DMS 273 (cell line): ENCODE data around the gene VAV2.
A peak's percentile ranks its signal among the peaks of the same experiment; 100 is the strongest.

Experiments used
- DNase-seq: peaks from one replicate; lab custom pipeline; 2025; ENCODE audit not compliant: unreplicated experiment; lab: John Stamatoyannopoulos, UW

The VAV2 gene

GRCh38 chr9:133893191-133893994, 98.7 kb downstream of the VAV2 start:
- DNase-seq, result no peak

- no peak for DNase-seq
Measured at GRCh38 chr9:133892193-133892920, 99.8 kb downstream of the VAV2 start.

GRCh38 chr9:133891741-133892140, 100.4 kb downstream of the VAV2 start:
- no peak for DNase-seq

- no peak for DNase-seq
Measured at GRCh38 chr9:133890583-133890982, 101.5 kb downstream of the VAV2 start.

- no peak for DNase-seq
Measured at GRCh38 chr9:133889584-133890301, 102.4 kb downstream of the VAV2 start.

- DNase-seq, result no peak
Measured at GRCh38 chr9:133888809-133889491, 103.2 kb downstream of the VAV2 start.

- DNase-seq, result peak; percentile 51
Measured at GRCh38 chr9:133888048-133888808, 103.9 kb downstream of the VAV2 start.

GRCh38 chr9:133887540-133888047, 104.5 kb downstream of the VAV2 start:
- no peak for DNase-seq

- no peak for DNase-seq
Measured at GRCh38 chr9:133886563-133887501, 105.3 kb downstream of the VAV2 start.

GRCh38 chr9:133884907-133885744, 107.0 kb downstream of the VAV2 start:
- no peak for DNase-seq

GRCh38 chr9:133882849-133883755, 109.0 kb downstream of the VAV2 start:
- peak; percentile 22 for DNase-seq

GRCh38 chr9:133881671-133882381, 110.3 kb downstream of the VAV2 start:
- peak; percentile 40 for DNase-seq

- peak; percentile 33 for DNase-seq
Measured at GRCh38 chr9:133880851-133881661, 111.1 kb downstream of the VAV2 start.

GRCh38 chr9:133880136-133880535, 112.0 kb downstream of the VAV2 start:
- DNase-seq, result no peak

- no peak for DNase-seq
Measured at GRCh38 chr9:133879615-133880014, 112.5 kb downstream of the VAV2 start.

GRCh38 chr9:133878402-133878801, 113.7 kb downstream of the VAV2 start:
- no peak for DNase-seq
